ENCODE measurements around the gene ATP13A1. TPM values are rescaled to one million over a fixed set of nuclear protein-coding genes. Genes with fewer than 3 reads are reported as not detected.

ATP13A1 gene
- polyA plus RNA-seq, 1 experiment = 27.9 TPM

GRCh38 chr19:19597809-19598306 lies 65.6 kb downstream of the ATP13A1 start:
- no peak for TF ChIP-seq CTCF (IDR thresholded peaks at IDR 0.05; ENCODE audit: insufficient read depth, low read depth, low read length)
- no peak overlapping the region for H3K4me3 ChIP-seq (ENCODE audit: low read depth, low read length)
- no peaks in the 10 kb centered on the region for H3K36me3 ChIP-seq (ENCODE audit: control insufficient read depth, insufficient read depth, low read length)
- CTCF ChIA-PET = no interaction called here
- no peak for DNase-seq (ENCODE audit: low read depth)
- POLR2A ChIA-PET = no interaction called here
- no peaks in the 10 kb centered on the region for H3K27me3 ChIP-seq (ENCODE audit: control insufficient read depth, insufficient read depth, low read length)

Small RNA genes within 50 kb of the gene (small RNA-seq; reads per million reads assigned to genes)
- not detected for gene AC011458.2 (ENCODE audit: insufficient read length, low read depth, low replicate concordance)

Other genes with a start within 250 kb of the ATP13A1 start
- gene TSSK6, start 148.1 kb downstream of the ATP13A1 start, polyA plus RNA-seq (2011; rRNA removed) = 0.98 and 1.7 TPM in 2 replicates
- 495 and 597 TPM in 2 replicates for gene NDUFA13, start 147.5 kb downstream of the ATP13A1 start, polyA plus RNA-seq (2011; rRNA removed)
- gene YJEFN3, start 134.8 kb downstream of the ATP13A1 start, polyA plus RNA-seq (2011; rRNA removed) = 0.94 and 1.1 TPM in 2 replicates
- gene CILP2, start 125.4 kb downstream of the ATP13A1 start, polyA plus RNA-seq (2011; rRNA removed) = 0.39 and 0.77 TPM in 2 replicates
- 1.3 and 1.9 TPM in 2 replicates for gene PBX4, start 45.0 kb downstream of the ATP13A1 start, polyA plus RNA-seq (2011; rRNA removed)
- 2.1 and 2.4 TPM in 2 replicates for gene LPAR2, start 35.5 kb downstream of the ATP13A1 start, polyA plus RNA-seq (2011; rRNA removed)
- 3.8 and 4.4 TPM in 2 replicates for gene GMIP, start 20.0 kb downstream of the ATP13A1 start, polyA plus RNA-seq (2011; rRNA removed)
- 2.5 and 4.5 TPM in 2 replicates for gene ZNF101, start 5.2 kb upstream of the ATP13A1 start, polyA plus RNA-seq (2011; rRNA removed)
- 1.2 and 2.7 TPM in 2 replicates for gene ZNF14, start 69.4 kb upstream of the ATP13A1 start, polyA plus RNA-seq (2011; rRNA removed)
- 3.9 and 7.2 TPM in 2 replicates for gene ZNF506, start 158.1 kb upstream of the ATP13A1 start, polyA plus RNA-seq (2011; rRNA removed)
- 0.67 and 1.6 TPM in 2 replicates for gene ZNF253, start 202.2 kb upstream of the ATP13A1 start, polyA plus RNA-seq (2011; rRNA removed)
- gene ZNF93, start 237.3 kb upstream of the ATP13A1 start, polyA plus RNA-seq (2011; rRNA removed) = 4.3 and 5.2 TPM in 2 replicates